ENCODE data around the gene CCDC13. TPM values are rescaled to one million over a fixed set of nuclear protein-coding genes. Genes with fewer than 3 reads are reported as not detected.

The CCDC13 gene
- total RNA-seq, 4 donors from 2014 or later = 1.1 to 2.6 (median 1.9) TPM

DNA sequence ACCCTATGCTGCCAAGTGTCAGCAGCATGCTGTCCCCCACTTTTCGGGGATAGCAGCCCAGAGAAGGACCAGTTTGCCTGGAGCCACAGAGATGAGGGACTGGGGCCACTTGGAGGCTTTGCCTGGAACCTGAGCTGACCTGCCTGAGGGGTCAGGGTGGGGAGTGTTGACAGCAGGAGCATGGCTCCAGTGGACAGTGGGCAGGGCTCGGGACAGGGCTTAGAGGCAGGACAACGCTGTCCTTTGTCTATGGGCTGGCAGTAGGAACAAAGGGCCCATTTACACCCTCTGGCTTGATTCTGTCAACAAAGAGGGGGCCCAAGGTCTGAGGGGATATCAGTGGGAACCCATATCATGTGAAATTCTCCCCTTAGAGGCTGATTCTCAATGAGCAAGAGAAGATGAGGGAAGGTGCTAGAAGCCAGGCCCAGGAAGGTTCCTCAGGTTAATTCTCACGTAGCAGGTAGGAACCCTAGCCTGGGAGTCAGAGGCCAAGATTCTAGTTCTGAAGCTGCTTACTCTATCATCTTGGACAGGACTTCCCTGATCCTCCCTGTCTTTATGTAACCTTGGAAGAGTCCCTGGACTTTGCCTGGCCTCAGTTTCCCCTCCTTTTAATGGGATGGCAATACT, 40.7 kb downstream of the CCDC13 start:
- TF ChIP-seq, protein P1, sequence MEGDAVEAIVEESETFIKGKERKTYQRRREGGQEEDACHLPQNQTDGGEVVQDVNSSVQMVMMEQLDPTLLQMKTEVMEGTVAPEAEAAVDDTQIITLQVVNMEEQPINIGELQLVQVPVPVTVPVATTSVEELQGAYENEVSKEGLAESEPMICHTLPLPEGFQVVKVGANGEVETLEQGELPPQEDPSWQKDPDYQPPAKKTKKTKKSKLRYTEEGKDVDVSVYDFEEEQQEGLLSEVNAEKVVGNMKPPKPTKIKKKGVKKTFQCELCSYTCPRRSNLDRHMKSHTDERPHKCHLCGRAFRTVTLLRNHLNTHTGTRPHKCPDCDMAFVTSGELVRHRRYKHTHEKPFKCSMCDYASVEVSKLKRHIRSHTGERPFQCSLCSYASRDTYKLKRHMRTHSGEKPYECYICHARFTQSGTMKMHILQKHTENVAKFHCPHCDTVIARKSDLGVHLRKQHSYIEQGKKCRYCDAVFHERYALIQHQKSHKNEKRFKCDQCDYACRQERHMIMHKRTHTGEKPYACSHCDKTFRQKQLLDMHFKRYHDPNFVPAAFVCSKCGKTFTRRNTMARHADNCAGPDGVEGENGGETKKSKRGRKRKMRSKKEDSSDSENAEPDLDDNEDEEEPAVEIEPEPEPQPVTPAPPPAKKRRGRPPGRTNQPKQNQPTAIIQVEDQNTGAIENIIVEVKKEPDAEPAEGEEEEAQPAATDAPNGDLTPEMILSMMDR (IDR thresholded peaks at IDR 0.05) = no peak
- DNase-seq (ENCODE audit: low spot score) (no peak), ATAC-seq (ENCODE audit: low FRiP score) (no peak)

DNA sequence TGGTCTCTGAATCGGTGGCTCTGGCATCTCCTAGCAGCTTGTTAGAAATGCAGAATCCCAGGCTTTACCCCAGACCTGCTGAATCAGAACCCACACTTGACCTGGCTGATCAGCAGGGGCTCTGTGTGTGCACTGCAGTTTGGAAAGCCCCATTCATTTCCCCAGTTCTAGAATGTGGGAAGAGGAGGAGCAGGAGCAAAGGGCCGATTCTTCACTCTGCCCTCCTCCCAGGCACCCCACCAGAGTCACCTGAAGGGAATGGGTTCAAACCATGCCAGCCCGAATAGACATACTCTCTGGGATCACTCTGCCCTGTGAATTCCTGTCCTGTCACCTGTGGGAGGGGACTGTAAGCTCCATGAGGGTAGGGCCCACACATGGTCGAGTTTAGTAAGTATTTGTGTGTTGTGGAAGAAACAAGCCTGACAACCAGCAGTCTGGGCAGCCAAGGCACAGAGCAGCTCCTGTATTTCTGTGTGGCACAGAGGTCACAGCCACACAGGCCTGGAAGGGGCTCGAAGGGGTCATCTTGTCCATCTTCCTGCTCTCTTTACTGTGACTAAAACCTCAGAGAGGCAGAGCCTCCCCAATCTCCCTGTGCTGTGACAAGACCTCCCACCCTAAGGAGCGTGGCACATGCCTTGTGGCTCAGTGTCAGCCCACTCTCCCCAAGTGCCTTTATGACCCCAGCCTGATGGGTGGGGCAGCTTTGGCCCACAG, 41.4 kb downstream of the CCDC13 start:
- DNase-seq (ENCODE audit: low spot score) = no peak
- ATAC-seq (ENCODE audit: low FRiP score) = no peak
- TF ChIP-seq, protein P1 (IDR thresholded peaks at IDR 0.05) = no peak

DNA sequence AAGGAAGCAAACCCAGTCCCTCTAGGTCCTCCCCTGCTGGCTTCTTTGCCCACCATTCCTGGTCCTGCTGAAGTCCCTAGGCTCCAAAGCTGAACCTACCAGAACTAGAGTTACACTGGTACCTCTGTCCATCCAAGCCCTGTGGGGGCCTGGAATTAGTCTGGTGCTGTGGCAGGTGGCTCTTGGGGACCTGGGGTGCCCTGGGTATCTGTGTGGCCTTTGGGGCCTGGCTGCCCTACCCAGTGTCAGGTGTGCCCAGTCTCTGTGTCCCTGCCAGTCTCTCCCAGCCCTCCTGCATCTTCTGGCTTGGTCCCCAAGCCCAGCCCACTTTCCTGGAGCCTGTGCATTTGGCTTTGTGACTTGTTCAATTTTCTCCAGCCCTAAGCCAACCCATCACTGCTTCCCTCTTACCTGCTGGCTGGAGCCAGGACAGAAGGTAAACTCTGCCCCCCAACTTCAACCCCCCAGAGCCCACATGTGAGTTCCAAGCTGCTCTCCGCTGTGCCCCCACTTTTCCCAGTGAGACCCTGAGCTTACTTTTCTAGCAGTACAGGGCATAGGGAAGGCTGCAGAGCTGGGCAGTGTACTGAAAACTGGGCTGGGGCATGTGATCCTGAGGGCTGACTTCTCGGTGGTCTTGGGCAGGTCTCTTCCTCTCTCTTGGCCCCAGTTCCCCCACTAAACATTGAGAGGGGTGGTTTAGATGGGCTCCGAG, 42.2 kb downstream of the CCDC13 start:
- DNase-seq (ENCODE audit: low spot score) (no peak), ATAC-seq (ENCODE audit: low FRiP score) (no peak)
- TF ChIP-seq, protein P1 (IDR thresholded peaks at IDR 0.05) = no peak

DNA sequence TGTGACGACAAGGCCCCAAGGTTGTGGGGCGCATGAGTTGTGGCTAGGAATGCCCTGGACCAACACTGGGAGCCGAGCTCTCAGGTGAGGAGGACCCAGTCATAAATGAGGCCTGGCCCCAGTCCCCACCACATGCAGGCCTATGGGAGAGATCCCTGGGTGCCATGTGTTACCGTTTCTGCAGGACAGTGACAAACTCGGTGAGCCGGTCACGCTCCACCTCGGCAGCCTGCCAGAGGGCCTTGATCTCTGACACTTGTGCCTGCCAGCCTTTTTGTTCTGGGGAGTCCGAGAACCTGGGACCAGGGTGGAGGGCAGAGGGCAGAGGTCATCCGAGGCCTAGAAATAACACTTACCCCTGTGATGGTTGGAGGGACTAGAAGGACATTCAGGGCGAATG, 42.8 kb downstream of the CCDC13 start:
- TF ChIP-seq, protein P1 (IDR thresholded peaks at IDR 0.05) = no peak
- ATAC-seq (ENCODE audit: low FRiP score) = no peak
- DNase-seq (ENCODE audit: low spot score) = no peak

DNA sequence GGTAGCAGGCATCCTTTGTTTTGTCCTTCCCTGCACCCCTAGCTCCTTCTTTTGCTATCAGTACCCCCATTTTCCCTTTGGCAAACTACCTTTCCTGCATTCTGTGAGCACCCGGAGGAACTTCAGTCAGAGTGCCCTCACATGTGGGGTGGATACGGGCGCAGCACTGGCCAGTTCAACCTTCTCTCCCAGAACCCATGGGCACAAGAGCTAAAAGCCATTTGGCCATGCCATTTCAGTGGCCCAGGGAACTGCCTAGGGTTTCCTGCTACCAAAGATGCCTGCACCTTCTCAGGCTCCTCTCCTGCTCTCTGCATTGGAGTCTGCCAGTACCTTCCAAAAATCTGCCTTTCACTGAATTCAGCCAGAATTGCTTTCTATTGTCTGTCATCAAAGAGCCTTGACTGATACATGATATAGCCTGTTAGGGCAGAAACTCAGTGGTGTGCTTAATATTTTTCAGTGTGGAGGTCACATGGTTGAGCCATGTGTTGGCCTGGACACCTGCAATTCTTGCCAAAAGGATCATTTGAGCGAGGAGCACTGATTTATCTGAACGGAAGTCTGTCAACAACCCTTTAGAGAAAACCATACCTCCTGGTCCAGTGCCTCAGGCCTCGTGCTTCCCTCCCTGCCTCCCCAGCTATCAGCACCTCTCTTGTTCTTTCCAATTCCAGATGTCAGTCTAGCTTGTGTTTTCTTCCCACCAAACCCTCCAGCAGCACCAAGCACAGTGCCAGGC, 43.5 kb downstream of the CCDC13 start:
- DNase-seq (ENCODE audit: low spot score) (no peak), ATAC-seq (ENCODE audit: low FRiP score) (no peak)
- TF ChIP-seq, protein P1 (IDR thresholded peaks at IDR 0.05) = no peak

DNA sequence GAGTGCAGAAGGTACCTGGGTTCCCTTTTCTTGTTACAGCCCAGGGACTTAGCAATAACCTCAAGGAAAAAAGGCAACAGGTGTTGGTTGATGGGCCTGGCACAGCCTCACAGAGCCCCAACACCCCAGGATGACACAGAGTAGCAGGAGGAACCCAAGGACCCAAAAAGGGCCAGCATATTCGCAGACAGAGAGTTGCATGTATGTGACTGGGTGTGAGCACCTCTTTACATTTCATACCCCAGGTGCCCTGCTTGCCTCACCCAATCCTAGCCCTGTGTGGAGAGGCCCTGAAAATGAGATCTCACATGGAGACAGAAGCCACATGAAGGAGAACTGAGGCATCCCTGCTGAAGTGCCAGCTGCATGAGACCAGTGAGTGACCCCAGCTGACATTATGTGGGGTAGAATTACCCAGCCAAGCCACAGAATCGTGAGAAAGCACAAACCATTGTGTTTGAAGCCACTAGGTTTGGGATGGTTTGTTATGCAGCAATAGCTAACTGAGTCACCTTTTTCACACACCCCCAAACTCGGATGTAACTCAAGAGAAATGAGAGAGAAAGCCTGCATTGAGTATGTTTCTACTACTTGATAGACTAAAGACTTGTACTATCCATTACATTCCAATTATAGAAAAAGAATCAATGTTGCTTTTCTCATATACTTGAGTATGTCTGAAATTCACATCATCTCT, 44.2 kb downstream of the CCDC13 start:
- TF ChIP-seq, protein P1 (IDR thresholded peaks at IDR 0.05) = no peak
- DNase-seq (ENCODE audit: low spot score) (no peak), ATAC-seq (ENCODE audit: low FRiP score) (no peak)

All from omental fat pad (tissue), 4 donors.